ENCODE data around the gene IQGAP2. TPM values are rescaled to one million over a fixed set of nuclear protein-coding genes. Genes with fewer than 3 reads are reported as not detected.

Gene IQGAP2
- total and polyA plus RNA-seq, 9 of the 15 experiments (the other 6 are each of a cell fraction or from before 2014, with no cell fraction given) = 8.7 to 23.2 (median 17.4) TPM

- TF ChIP-seq ZBTB5 (IDR thresholded peaks at IDR 0.05) (no peak), FOXA3 (CRISPR knock-in tag; conservative IDR thresholded peaks at IDR 0.05 in 1 of 2, IDR thresholded peaks at IDR 0.05 in 1 of 2) (0 out of 4 replicates have a peak, but pooled peaks of 1 of the 2 experiments have one; percentile 58), FOXJ2 (tag; IDR thresholded peaks at IDR 0.05) (no peak), FOXP1 (CRISPR knock-in tag; IDR thresholded peaks at IDR 0.05) (no peak), ZNF586 (CRISPR knock-in tag; conservative IDR thresholded peaks at IDR 0.05) (no peak), BRF2 (IDR thresholded peaks at IDR 0.05; ENCODE audit: borderline replicate concordance, insufficient read depth, insufficient read length) (no peak), ZBTB2 (IDR thresholded peaks at IDR 0.05) (no peak), FOXK2 (conservative IDR thresholded peaks at IDR 0.05 in 1 of 2, IDR thresholded peaks at IDR 0.05 in 1 of 2; ENCODE audit: low read depth in 2 of 2) (no peak), ZNF717 (CRISPR knock-in tag; IDR thresholded peaks at IDR 0.05) (no peak), EWSR1 (IDR thresholded peaks at IDR 0.05; ENCODE audit: borderline replicate concordance, low read depth, partially characterized antibody) (no peak), RCOR1 (IDR thresholded peaks at IDR 0.05; ENCODE audit: borderline replicate concordance in 1 of 2, low read depth in 2 of 2, low read length in 2 of 2) (0 out of 4 replicates have a peak, but pooled peaks of 1 of the 2 experiments have one; percentile 26), MAFG (tag; conservative IDR thresholded peaks at IDR 0.05) (no peak), ZNF512 (tag; IDR thresholded peaks at IDR 0.05) (no peak)
Observed at GRCh38 chr5:76457674-76458485, 54.8 kb downstream of the IQGAP2 start (continued).
